T-cell (primary cell): ENCODE measurements around the gene NUP58. TPM values are rescaled to one million over a fixed set of nuclear protein-coding genes. Genes with fewer than 3 reads are reported as not detected.

Experiments used
- ATAC-seq, 4 experiments: fragments of 200-7000 bp in 3 of 4; fragments of 150-1000 bp in 1 of 4; cut with Tn5 transposase; replicated peaks in 1 of 4; 1 replicate in 3 of 4; 2 replicates in 1 of 4; pipeline ENCODE4 v1.10.0; 2021; ENCODE audit warnings: moderate library complexity in 3 of 4, mild to moderate bottlenecking in 2 of 4, moderate number of reproducible peaks in 1 of 4
- CTCF ChIA-PET, 2 donors: fragments of 300-600 bp; sonication (Branson Sonifier 250); formaldehyde crosslinking; loops; one replicate each; lab custom pipeline; 2022; ENCODE audit warnings: antibody characterized with exemption in 2 of 2; lab: Charles Lee
- POLR2A ChIA-PET, 2 donors: fragments of 300-600 bp; sonication (Branson Sonifier 250); formaldehyde crosslinking; loops; one replicate each; lab custom pipeline; 2022; ENCODE audit warnings: antibody characterized with exemption in 2 of 2; lab: Charles Lee
- DNase-seq, 35 experiments: peaks; one replicate each; pipeline versions ENCODE4 v3.0.0 to v3.0.0-alpha.2; 2013 to 2023
- H3K27ac ChIP-seq: one replicate; pipeline ENCODE4 v1.5.1; 2013; ENCODE audit warnings: low read length
- H3K27me3 ChIP-seq, 2 experiments: replicated peaks in 1 of 2; 1 replicate in 1 of 2; 2 replicates in 1 of 2; pipeline versions ENCODE4 v1.6.1 to v1.7.0; 2013; ENCODE audit warnings: low read length in 1 of 2, mixed read lengths in 1 of 2; ENCODE audit not compliant: control insufficient read depth in 2 of 2, insufficient read depth in 2 of 2; ENCODE audit errors: extremely low read depth in 1 of 2
- H3K36me3 ChIP-seq, 2 donors: 1 replicate in 1 of 2; 2 replicates in 1 of 2; pipeline versions ENCODE4 v1.6.1 to v1.7.0; 2013; ENCODE audit warnings: low read length in 1 of 2; ENCODE audit not compliant: control insufficient read depth in 2 of 2, insufficient read depth in 1 of 2; ENCODE audit errors: extremely low read depth in 1 of 2
- H3K4me1 ChIP-seq, 2 experiments: 1 replicate in 1 of 2; 2 replicates in 1 of 2; pipeline versions ENCODE4 v1.6.1 to v1.7.0; 2013; ENCODE audit warnings: low read length in 2 of 2, mixed read lengths in 1 of 2; ENCODE audit not compliant: insufficient read depth in 2 of 2, control insufficient read depth in 1 of 2; ENCODE audit errors: extremely low read depth in 1 of 2
- H3K4me3 ChIP-seq, 2 donors: 1 replicate in 1 of 2; 2 replicates in 1 of 2; pipeline versions ENCODE4 v1.5.1 to v1.7.0; 2013; ENCODE audit warnings: mild to moderate bottlenecking in 2 of 2, low read length in 1 of 2, moderate library complexity in 1 of 2; ENCODE audit not compliant: control insufficient read depth in 1 of 2; ENCODE audit errors: extremely low read depth in 1 of 2
- H3K9me3 ChIP-seq: 2 replicates; pipeline ENCODE4 v1.7.0; 2013
- H3K27ac Mint-ChIP-seq, 2 donors: one replicate each; pipeline ENCODE4 v1.8.0; 2020 to 2021; ENCODE audit warnings: mild to moderate bottlenecking in 2 of 2, mixed read lengths in 2 of 2
- H3K27me3 Mint-ChIP-seq, 2 donors: one replicate each; pipeline ENCODE4 v1.8.0; 2021 to 2022; ENCODE audit warnings: mixed read lengths in 2 of 2
- H3K36me3 Mint-ChIP-seq: one replicate; pipeline ENCODE4 v1.8.0; 2021; ENCODE audit warnings: mixed read lengths
- H3K4me1 Mint-ChIP-seq, 3 donors: one replicate each; pipeline ENCODE4 v1.8.0; 2020 to 2022; ENCODE audit warnings: mixed read lengths in 3 of 3, mild to moderate bottlenecking in 1 of 3
- H3K4me3 Mint-ChIP-seq, 3 donors: one replicate each; pipeline ENCODE4 v1.8.0; 2020 to 2022; ENCODE audit warnings: mild to moderate bottlenecking in 3 of 3, mixed read lengths in 3 of 3, moderate library complexity in 3 of 3
- H3K9me3 Mint-ChIP-seq, 3 donors: one replicate each; pipeline ENCODE4 v1.8.0; 2020 to 2022; ENCODE audit warnings: mixed read lengths in 3 of 3
- WGBS: methylation state at CpG from one replicate; pipeline ENCODE4 v1.1.5; 2013; ENCODE audit warnings: missing lambda C conversion rate; ENCODE audit not compliant: insufficient coverage; 5-methylcytosine and 5-hydroxymethylcytosine counted together
- total RNA-seq, 35 experiments: library from RNA in 6 of 35; stranded (reverse) in 6 of 35; fragments of 120-200 nt in 1 of 35; gene quantifications; one replicate each; pipeline versions ENCODE4 v1.2.1 to v1.2.4 and lab custom pipeline; 2013 to 2026

Gene NUP58
- total RNA-seq, 5 donors from 2014 or later (not counting 1 experiment from before 2014, with no cell fraction given), result 33.2 to 59.1 (median 37.3) TPM

DNA sequence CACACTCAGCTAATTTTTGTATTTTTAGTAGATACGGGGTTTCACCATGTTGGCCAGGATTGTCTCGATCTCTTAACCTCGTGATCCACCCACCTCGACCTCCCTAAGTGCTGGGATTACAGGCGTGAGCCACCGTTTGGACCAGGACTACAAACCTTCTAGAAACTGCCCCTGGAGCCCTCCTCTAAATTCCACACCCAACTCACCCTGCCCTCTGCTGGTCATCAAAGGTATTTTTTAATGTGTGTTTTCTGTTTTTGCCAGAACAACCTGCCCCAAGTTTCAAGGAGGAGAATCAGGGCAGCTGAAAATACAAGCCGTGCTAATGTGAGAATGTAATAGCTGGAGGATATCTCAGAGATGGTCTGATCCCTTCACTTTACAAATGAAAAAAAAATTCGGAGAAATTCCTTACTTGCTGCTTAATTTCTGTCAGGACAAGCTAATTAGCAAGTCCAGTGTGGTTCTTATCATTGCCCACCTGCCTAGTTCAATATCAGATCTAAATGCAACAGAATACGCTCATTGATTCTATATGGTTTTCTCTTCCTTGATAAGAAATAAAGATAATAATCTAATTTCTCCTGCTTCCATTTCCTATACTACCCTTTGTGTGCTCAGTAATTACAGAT lies 74.4 kb downstream of the NUP58 start:
- no peaks in the 10 kb centered on the region for H3K9me3 Mint-ChIP-seq
- H3K4me1 ChIP-seq, result peaks cover 0 to 3% of the 10 kb centered on the region in 2 experiments
- H3K27ac Mint-ChIP-seq, result no peak overlapping the region
- H3K36me3 ChIP-seq, result no peaks in the 10 kb centered on the region
- ChIA-PET CTCF (interaction anchor here (0.6 to 1.1 kb wide), 6 partner anchors 9 to 1236 kb away, joined by 3 to 4 read pairs (median 3); no protein-coding TSS in a partner anchor), POLR2A (interaction anchor here in 1 of 2 donors (0.6 kb wide), 1 partner anchor 97 kb away, joined by 3 read pairs; no protein-coding TSS in a partner anchor)
- no peaks in the 10 kb centered on the region for H3K36me3 Mint-ChIP-seq
- no peaks in the 10 kb centered on the region for H3K9me3 ChIP-seq
- WGBS, result no CpG with 5 or more reads among the region's 9 CpGs
- ATAC-seq, result peak in 1 of 4 experiments; percentile 42
- peaks cover 6 to 14% (median 10%) of the 10 kb centered on the region in 3 donors for H3K4me1 Mint-ChIP-seq
- DNase-seq, result peak in 18 of 35 experiments; percentile 4 to 61 (median 14)
- H3K4me3 ChIP-seq, result no peak overlapping the region
- no peak overlapping the region for H3K27ac ChIP-seq
- peaks cover 7 to 37% of the 10 kb centered on the region in 2 experiments for H3K27me3 ChIP-seq
- no peak overlapping the region for H3K4me3 Mint-ChIP-seq
- H3K27me3 Mint-ChIP-seq, result peaks cover 42 to 51% of the 10 kb centered on the region in 2 donors

DNA sequence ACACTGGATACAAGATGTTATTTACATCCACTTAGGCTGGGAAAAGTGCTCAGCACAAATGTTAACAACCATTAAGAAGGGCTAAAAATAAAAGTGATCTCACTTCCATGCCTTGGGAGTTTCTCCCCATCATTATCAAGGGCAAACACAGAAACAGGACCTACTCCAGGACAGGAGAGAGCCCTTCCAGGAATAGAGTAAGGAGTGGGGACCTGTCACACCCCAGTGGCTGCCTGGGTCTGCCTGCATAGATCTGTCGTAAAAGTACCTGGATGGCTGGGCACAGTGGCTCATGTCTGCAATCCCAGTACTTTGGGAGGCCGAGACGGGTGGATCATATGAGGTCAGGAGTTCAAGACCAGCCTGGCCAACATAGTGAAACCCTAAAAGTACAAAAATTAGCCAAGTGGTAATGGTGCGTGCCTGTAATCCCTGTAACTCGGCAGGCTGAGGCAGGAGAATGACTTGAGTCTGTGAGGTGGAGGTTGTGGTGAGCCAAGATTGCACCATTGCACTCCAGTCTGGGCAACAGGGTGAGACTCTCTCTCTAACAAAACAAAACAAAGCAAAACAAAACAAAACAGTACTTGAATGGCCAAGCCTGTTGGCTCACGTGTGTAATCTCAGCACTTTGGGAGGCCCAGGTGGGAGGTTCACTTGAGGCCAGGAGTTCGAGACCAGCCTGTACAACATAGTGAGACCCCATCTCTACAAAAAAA lies 76.0 kb downstream of the NUP58 start:
- no peak overlapping the region for H3K4me3 ChIP-seq
- H3K27me3 ChIP-seq, result peaks cover 5 to 29% of the 10 kb centered on the region in 2 experiments
- ATAC-seq (no peak), DNase-seq (no peak)
- Mint-ChIP-seq H3K27ac (no peak overlapping the region), H3K36me3 (no peaks in the 10 kb centered on the region), H3K4me3 (no peak overlapping the region), H3K4me1 (peaks cover 0 to 10% (median 6%) of the 10 kb centered on the region in 3 donors), H3K27me3 (peaks cover 47 to 51% of the 10 kb centered on the region in 2 donors), H3K9me3 (no peaks in the 10 kb centered on the region)
- WGBS, result 86% methylated on average over 5 of the region's 7 CpGs
- no peaks in the 10 kb centered on the region for H3K36me3 ChIP-seq
- POLR2A ChIA-PET, result no interaction called here
- H3K9me3 ChIP-seq, result no peaks in the 10 kb centered on the region
- H3K4me1 ChIP-seq, result peaks cover 0 to 2% of the 10 kb centered on the region in 2 experiments
- CTCF ChIA-PET, result interaction anchor here in 1 of 2 donors (0.5 kb wide), 1 partner anchor 1606 kb away, joined by 4 read pairs; no protein-coding TSS in a partner anchor
- no peak overlapping the region for H3K27ac ChIP-seq

DNA sequence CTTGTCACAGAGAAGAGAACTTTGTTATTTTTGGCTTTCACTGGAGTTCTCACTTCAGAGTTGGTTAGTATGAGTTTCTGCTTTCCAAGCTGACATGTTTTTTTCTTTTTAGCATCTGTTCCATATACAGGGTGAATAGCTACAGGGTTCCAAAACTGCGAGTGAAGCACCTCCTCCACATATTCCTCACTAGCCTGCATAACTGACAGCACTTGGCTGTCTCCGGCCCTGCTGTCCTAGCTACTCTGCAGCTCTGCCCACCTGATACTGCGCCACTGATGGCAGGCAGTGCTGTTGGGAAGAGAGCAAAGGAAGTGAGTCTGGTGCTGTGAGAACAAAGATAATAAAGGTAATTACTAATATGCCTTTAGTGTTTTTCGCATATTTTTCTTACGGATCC lies 77.1 kb downstream of the NUP58 start:
- DNase-seq, result no peak
- Histone ChIP-seq H3K27me3 (peaks cover 0 to 22% of the 10 kb centered on the region in 2 experiments), H3K27ac (no peak overlapping the region), H3K4me3 (no peak overlapping the region), H3K9me3 (no peaks in the 10 kb centered on the region), H3K36me3 (no peaks in the 10 kb centered on the region), H3K4me1 (no peaks in the 10 kb centered on the region)
- no peak overlapping the region for H3K4me3 Mint-ChIP-seq
- no CpG with 5 or more reads among the region's 5 CpGs for whole genome bisulfite sequencing
- ATAC-seq, result no peak
- peaks cover 0 to 10% (median 2%) of the 10 kb centered on the region in 3 donors for H3K4me1 Mint-ChIP-seq
- ChIA-PET CTCF (no interaction called here), POLR2A (no interaction called here)
- H3K9me3 Mint-ChIP-seq, result no peaks in the 10 kb centered on the region
- H3K27ac Mint-ChIP-seq, result no peak overlapping the region
- peaks cover 42 to 44% of the 10 kb centered on the region in 2 donors for H3K27me3 Mint-ChIP-seq
- no peaks in the 10 kb centered on the region for H3K36me3 Mint-ChIP-seq

DNA sequence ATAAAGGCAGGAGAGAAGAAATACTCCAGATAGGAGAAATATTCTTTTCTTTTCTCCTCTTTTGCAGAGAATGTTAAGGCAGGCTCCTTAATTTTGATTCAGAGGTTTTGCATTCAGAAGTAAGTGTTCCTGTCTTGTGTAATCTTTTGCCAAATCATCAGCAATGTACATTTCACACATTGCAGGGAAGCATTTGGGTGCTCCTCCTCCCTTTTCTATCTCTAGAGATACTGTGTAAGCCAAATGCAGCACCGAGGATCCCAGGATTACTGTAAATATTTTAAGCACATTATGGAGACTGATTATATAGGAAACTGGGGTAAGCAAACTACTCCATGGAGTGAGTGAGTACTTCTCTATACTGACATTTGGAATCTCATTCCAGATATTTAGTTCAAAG lies 77.6 kb downstream of the NUP58 start:
- H3K4me3 Mint-ChIP-seq, result no peak overlapping the region
- no peak overlapping the region for H3K27ac ChIP-seq
- no peaks in the 10 kb centered on the region for H3K4me1 ChIP-seq
- no peaks in the 10 kb centered on the region for H3K9me3 Mint-ChIP-seq
- H3K27ac Mint-ChIP-seq, result no peak overlapping the region
- H3K36me3 ChIP-seq, result no peaks in the 10 kb centered on the region
- ATAC-seq, result no peak
- POLR2A ChIA-PET, result no interaction called here
- no peak for DNase-seq
- H3K36me3 Mint-ChIP-seq, result no peaks in the 10 kb centered on the region
- H3K27me3 Mint-ChIP-seq, result peaks cover 40 to 41% of the 10 kb centered on the region in 2 donors
- peaks cover 0 to 8% (median 2%) of the 10 kb centered on the region in 3 donors for H3K4me1 Mint-ChIP-seq
- WGBS, result no CpG with 5 or more reads among the region's 1 CpG
- H3K4me3 ChIP-seq, result no peak overlapping the region
- H3K9me3 ChIP-seq, result no peaks in the 10 kb centered on the region
- H3K27me3 ChIP-seq, result peaks cover 0 to 17% of the 10 kb centered on the region in 2 experiments
- CTCF ChIA-PET, result no interaction called here

DNA sequence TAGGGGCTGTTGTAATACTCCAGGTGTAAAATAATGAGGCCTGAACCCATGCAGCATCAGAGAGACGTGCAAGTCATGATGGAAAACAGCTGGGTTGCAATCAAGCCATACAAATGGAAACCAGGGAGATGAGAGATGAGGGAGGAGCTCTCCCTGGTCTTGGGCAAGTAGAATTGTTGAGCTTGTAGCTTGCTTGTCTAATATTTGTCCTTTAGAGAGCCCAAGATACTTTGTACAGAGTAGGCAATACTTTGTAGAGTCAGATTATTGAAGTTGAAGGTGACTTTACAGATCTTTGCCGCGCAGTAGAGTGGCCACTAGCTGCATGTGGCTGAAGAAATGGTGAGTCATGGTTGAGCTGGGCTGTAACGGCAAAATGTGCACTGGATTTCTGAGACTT lies 78.7 kb downstream of the NUP58 start:
- Mint-ChIP-seq H3K4me3 (no peak overlapping the region), H3K36me3 (no peaks in the 10 kb centered on the region), H3K27ac (no peak overlapping the region), H3K9me3 (no peaks in the 10 kb centered on the region), H3K27me3 (peaks cover 41 to 43% of the 10 kb centered on the region in 2 donors), H3K4me1 (peaks cover 0 to 6% (median 2%) of the 10 kb centered on the region in 3 donors)
- Histone ChIP-seq H3K4me1 (no peaks in the 10 kb centered on the region), H3K36me3 (no peaks in the 10 kb centered on the region), H3K4me3 (no peak overlapping the region), H3K9me3 (no peaks in the 10 kb centered on the region), H3K27me3 (peaks cover 0 to 14% of the 10 kb centered on the region in 2 experiments), H3K27ac (no peak overlapping the region)
- ATAC-seq (no peak), DNase-seq (no peak)
- ChIA-PET CTCF (no interaction called here), POLR2A (no interaction called here)
- no CpG with 5 or more reads among the region's 4 CpGs for WGBS

DNA sequence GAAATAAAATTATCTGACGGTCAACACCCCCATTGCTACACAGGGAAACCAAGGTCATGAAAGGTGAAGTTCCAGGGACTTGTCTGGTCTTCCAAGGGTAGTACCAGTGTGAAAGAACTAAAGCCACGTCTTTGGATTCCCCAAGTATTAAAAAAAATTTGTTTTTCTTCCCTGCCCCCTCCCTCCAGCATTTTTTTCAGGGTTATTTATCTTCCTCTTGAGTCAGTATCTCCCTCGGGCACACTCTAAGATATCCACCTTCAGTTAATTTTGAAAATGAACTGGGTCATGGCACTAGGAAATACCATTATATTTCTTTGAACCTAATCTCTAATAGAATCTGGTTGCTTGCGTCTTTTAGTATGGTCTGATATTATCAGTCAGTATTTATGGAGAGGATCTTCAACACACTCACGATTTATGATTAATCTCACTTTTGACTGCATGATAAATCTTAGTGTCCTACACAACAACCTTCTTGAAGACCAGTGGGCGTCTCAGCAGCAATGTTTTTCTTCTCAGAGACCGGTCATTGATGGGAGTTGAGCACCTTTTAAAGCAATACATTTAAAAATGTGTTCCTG lies 79.4 kb downstream of the NUP58 start:
- Mint-ChIP-seq H3K27ac (no peak overlapping the region), H3K9me3 (no peaks in the 10 kb centered on the region), H3K27me3 (peaks cover 35 to 38% of the 10 kb centered on the region in 2 donors), H3K4me3 (no peak overlapping the region), H3K36me3 (no peaks in the 10 kb centered on the region), H3K4me1 (peaks cover 0 to 1% (median 0%) of the 10 kb centered on the region in 3 donors)
- POLR2A ChIA-PET, result no interaction called here
- Histone ChIP-seq H3K27me3 (peaks cover 0 to 12% of the 10 kb centered on the region in 2 experiments), H3K36me3 (no peaks in the 10 kb centered on the region), H3K27ac (no peak overlapping the region), H3K4me1 (no peaks in the 10 kb centered on the region), H3K9me3 (no peaks in the 10 kb centered on the region), H3K4me3 (no peak overlapping the region)
- 0% methylated on average over 1 of the region's 7 CpGs for WGBS
- ATAC-seq (no peak), DNase-seq (no peak)
- CTCF ChIA-PET, result no interaction called here
